Lower lobe of right lung (tissue), 2 donors: ENCODE measurements around the gene RPS6KA1. TPM values are rescaled to one million over a fixed set of nuclear protein-coding genes. Genes with fewer than 3 reads are reported as not detected.

Source experiments
- ATAC-seq, 2 donors: fragments of 200-7000 bp; cut with Tn5 transposase; one replicate each; pipeline ENCODE4 v1.9.1; 2020 to 2022; ENCODE audit warnings: mild to moderate bottlenecking in 2 of 2, moderate library complexity in 2 of 2
- DNase-seq: peaks from one replicate; pipeline ENCODE4 v3.0.0-alpha.2; 2020
- H3K27ac ChIP-seq: fragments of 200-600 bp; one replicate; pipeline ENCODE4 v1.8.0; 2022
- H3K27me3 ChIP-seq: fragments of 200-600 bp; one replicate; pipeline ENCODE4 v1.8.0; 2022; ENCODE audit warnings: low read depth
- H3K36me3 ChIP-seq: fragments of 200-600 bp; one replicate; pipeline ENCODE4 v1.8.0; 2022; ENCODE audit warnings: mild to moderate bottlenecking
- H3K4me1 ChIP-seq: fragments of 200-600 bp; one replicate; pipeline ENCODE4 v1.8.0; 2022
- H3K4me3 ChIP-seq: fragments of 200-600 bp; one replicate; pipeline ENCODE4 v1.8.0; 2022; ENCODE audit warnings: mild to moderate bottlenecking
- H3K9me3 ChIP-seq: fragments of 200-600 bp; one replicate; pipeline ENCODE4 v1.8.0; 2022
- intact Hi-C: fragments of 100-400 bp; cut with DNase I; formaldehyde crosslinking; loops from one replicate; pipeline ENCODE4 v1.11.0; 2022
- total RNA-seq: library from RNA; stranded (reverse); fragmentation: NEBNext Ultra II Directional; extraction: Animal tissue kit (Norgen Biotek cat#: 25700); gene quantifications from one replicate; pipeline ENCODE4 v1.2.1, GENCODE V29; 2021
- TF ChIP-seq, protein P1 (sequence below): fragments of 200-600 bp; IDR thresholded peaks from one replicate; pipeline ENCODE4 v1.8.0; 2022; ENCODE audit warnings: antibody characterized with exemption, mild to moderate bottlenecking
- donor health status: DM: no; HTN: yes; CAD: no; lungs with severe emphysema.

Gene RPS6KA1
- total RNA-seq, 1 donor from 2014 or later = 140 TPM

DNA sequence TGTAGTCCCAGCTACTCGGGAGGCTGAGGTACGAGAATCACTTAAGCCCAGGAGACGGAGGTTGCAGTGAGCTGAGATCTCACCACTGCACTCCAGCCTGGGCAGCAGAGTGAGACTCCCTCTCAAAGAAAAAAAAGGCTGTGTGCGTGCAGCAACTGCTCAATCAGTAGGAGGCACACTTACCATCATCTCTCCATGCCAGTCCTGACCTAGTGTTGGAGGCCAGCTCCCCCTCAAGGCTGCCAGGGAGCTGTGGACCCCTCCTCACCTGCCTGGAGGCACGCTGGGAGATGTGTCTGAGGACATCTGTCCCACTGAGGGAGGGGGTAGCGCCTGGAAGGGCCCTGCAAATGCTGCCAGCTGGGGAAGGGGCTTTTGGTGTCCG, 11.9 kb downstream of the RPS6KA1 start:
- intact Hi-C loops = no loop called here
- H3K27ac ChIP-seq = peak overlapping the region; percentile 87

DNA sequence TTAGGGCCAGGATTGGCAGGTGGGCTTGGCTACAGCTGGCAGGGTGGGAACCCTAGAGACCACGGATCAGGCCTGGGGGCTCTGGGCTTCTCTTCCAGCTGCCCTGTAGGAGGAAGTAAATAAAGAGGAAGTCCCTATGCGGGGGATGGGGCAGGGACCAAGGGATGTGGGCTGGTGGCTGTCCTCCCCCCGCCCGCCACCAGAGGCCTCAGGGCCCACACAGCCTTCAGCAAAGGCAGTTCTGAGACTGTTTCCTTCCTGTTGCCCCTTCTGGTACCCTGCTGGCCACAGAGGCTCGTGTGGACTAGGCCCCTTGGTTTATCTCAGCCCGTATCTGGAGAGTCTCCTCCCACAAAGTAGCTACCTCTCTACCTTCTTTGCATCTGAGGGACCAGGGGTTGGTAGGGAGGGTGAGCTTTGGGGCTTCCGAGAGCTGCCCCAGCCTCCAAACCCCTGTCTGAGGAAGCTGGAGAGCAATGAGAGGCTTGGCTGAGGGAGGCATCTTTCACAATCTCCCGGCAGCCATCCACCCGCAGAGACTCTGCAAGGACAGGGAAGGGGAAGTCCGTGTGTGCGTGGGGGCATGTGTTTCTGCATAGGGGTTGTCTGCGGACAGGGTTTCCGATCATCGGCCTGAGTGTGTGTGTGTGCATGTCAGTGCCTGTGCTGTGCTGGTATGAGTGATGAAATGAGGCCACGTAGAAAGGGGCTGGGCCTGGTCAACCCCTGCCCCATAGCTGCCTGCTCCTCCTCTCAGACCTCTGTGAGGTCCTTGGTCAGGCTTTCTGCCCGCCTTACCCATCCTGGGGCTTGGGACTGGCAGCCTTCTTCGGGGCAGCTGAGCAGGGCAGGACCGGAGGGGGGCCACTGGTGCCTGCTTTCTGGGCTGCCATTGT, 12.5 kb downstream of the RPS6KA1 start:
- TF ChIP-seq, protein P1, sequence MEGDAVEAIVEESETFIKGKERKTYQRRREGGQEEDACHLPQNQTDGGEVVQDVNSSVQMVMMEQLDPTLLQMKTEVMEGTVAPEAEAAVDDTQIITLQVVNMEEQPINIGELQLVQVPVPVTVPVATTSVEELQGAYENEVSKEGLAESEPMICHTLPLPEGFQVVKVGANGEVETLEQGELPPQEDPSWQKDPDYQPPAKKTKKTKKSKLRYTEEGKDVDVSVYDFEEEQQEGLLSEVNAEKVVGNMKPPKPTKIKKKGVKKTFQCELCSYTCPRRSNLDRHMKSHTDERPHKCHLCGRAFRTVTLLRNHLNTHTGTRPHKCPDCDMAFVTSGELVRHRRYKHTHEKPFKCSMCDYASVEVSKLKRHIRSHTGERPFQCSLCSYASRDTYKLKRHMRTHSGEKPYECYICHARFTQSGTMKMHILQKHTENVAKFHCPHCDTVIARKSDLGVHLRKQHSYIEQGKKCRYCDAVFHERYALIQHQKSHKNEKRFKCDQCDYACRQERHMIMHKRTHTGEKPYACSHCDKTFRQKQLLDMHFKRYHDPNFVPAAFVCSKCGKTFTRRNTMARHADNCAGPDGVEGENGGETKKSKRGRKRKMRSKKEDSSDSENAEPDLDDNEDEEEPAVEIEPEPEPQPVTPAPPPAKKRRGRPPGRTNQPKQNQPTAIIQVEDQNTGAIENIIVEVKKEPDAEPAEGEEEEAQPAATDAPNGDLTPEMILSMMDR = peak; percentile 50
- Histone ChIP-seq H3K36me3 (peaks cover 20% of the 10 kb centered on the region), H3K4me3 (peak overlapping the region; percentile 43), H3K4me1 (peaks cover 69% of the 10 kb centered on the region), H3K9me3 (no peaks in the 10 kb centered on the region), H3K27ac (peak overlapping the region; percentile 87), H3K27me3 (no peaks in the 10 kb centered on the region)
- ATAC-seq (peak; percentile 74 to 83), DNase-seq (peak; percentile 95)
- intact Hi-C loops = no loop called here

More for the DNA sequence above, 11.9 kb downstream of the RPS6KA1 start:
- Histone ChIP-seq H3K4me1 (peaks cover 63% of the 10 kb centered on the region), H3K36me3 (peaks cover 14% of the 10 kb centered on the region), H3K4me3 (peak overlapping the region; percentile 43), H3K27me3 (no peaks in the 10 kb centered on the region), H3K9me3 (no peaks in the 10 kb centered on the region)
- DNase-seq (no peak), ATAC-seq (no peak)
- TF ChIP-seq, protein P1 = no peak

DNA sequence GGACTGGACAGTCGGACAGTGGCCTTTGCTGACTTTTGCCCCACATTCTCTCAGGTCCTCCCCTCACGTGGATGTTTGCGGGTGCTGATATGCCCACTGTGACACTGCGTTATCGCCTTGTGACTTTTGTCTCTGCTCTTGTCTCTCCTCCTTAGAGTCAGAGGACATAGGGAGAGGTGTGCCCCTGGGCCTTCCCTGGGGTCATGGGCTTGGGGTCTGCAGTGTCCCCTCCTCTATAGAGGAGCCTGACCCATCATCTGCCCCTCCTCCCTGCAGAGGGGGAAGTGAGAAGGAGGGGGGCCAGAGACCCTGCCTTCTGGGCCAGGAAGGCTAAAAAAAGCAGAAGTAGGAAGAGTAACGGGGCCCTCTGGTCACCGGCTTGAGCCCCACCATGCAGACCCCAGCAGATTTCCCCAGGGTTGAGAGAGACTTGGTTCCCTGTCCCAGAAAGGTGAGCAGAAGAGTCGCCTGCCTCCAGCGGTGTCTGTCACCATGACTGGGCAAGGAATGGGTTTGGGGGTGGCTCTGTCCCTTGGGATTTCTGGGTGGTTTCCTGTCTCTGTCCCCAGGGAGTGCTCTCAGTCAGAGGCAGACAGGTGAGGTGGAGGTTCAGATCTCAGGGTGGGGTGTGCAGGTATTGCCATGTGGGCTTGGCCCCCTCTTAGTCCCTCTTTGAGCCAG, 13.3 kb downstream of the RPS6KA1 start:
- peaks cover 76% of the 10 kb centered on the region for H3K4me1 ChIP-seq
- DNase-seq = no peak
- peaks cover 20% of the 10 kb centered on the region for H3K36me3 ChIP-seq
- TF ChIP-seq, protein P1 = no peak
- no peaks in the 10 kb centered on the region for H3K27me3 ChIP-seq
- peak; percentile 1 to 5 for ATAC-seq
- H3K27ac ChIP-seq = peak overlapping the region; percentile 87
- intact Hi-C loops = no loop called here
- H3K9me3 ChIP-seq = no peaks in the 10 kb centered on the region
- H3K4me3 ChIP-seq = peak overlapping the region; percentile 43

DNA sequence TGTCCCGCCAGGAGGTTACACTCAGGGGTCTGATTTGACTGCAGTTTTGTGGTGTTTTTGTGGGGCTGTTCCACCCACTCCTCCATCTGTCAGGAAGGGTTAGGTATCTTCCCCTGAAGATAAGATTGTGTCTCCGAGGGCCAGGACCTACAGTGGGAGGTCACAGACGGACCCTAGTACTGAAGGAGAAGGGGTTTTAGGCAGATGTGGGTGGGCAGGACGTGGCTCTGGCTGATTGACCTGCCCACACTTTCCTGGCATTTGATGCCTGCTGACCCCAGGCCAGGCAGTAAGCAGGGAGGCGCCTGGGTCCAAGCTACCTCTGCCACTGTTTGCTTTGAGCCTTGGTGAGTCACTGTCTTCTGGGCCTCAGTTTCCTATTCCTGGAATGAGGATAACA, 13.9 kb downstream of the RPS6KA1 start:
- no peak for ATAC-seq
- Histone ChIP-seq H3K9me3 (no peaks in the 10 kb centered on the region), H3K36me3 (peaks cover 20% of the 10 kb centered on the region), H3K27me3 (no peaks in the 10 kb centered on the region), H3K4me1 (peaks cover 72% of the 10 kb centered on the region), H3K27ac (peak overlapping the region; percentile 87), H3K4me3 (peak overlapping the region; percentile 43)
- intact Hi-C loops = no loop called here
- TF ChIP-seq, protein P1 = no peak
- no peak for DNase-seq

DNA sequence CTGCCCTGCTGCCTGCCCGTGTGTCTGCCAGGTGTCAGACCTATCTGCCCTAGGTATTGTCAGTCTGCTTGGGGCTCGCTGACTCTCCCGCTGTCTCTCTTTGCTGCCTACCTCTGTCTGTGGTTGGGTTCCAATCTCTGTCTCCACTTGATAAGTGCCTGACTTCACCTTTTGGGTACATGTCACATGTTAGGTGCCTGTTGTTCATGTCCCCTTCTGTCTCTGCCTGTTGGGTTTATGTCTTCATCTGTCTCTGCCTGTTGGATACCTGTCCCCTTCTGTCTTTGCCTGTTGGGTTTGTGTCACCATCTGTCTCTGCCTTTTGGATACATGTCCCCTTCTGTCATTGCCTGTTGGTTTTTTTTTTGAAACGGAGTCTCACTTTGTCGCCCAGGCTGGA, 14.6 kb downstream of the RPS6KA1 start:
- Histone ChIP-seq H3K27me3 (no peaks in the 10 kb centered on the region), H3K9me3 (no peaks in the 10 kb centered on the region), H3K4me1 (peaks cover 65% of the 10 kb centered on the region), H3K4me3 (peak overlapping the region; percentile 43), H3K36me3 (peaks cover 27% of the 10 kb centered on the region), H3K27ac (peak overlapping the region; percentile 63)
- intact Hi-C loops = no loop called here
- DNase-seq = no peak
- TF ChIP-seq, protein P1 = no peak
- no peak for ATAC-seq
